ENCODE measurements around the gene GSPT2.

DNA sequence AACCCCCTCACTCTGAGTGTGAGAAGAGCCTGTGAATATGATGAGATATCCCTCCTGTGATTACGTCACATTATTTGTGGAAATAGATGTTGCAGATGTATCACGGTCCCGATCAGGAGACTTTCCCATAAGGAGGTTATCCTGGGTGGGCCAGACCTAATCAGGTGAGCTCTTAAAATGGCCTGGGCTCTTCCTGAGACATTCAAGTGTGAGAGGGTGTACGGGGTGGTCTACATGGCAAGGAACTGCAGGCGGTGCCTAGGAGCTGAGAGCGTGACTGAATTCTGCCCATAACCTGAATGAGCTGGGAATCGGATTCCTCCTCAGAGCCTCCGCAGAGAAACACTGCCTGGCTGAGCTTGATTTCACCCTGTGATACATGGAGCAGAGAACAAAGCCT lies 45.8 kb upstream of the GSPT2 start:
- TF ChIP-seq POLR2A (IDR thresholded peaks at IDR 0.05) (no peak), POLR2AphosphoS5 (IDR thresholded peaks at IDR 0.05) (no peak)
- TF ChIP-seq, protein P1, sequence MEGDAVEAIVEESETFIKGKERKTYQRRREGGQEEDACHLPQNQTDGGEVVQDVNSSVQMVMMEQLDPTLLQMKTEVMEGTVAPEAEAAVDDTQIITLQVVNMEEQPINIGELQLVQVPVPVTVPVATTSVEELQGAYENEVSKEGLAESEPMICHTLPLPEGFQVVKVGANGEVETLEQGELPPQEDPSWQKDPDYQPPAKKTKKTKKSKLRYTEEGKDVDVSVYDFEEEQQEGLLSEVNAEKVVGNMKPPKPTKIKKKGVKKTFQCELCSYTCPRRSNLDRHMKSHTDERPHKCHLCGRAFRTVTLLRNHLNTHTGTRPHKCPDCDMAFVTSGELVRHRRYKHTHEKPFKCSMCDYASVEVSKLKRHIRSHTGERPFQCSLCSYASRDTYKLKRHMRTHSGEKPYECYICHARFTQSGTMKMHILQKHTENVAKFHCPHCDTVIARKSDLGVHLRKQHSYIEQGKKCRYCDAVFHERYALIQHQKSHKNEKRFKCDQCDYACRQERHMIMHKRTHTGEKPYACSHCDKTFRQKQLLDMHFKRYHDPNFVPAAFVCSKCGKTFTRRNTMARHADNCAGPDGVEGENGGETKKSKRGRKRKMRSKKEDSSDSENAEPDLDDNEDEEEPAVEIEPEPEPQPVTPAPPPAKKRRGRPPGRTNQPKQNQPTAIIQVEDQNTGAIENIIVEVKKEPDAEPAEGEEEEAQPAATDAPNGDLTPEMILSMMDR (IDR thresholded peaks at IDR 0.05) = no peak

All from upper lobe of left lung (tissue), 4 donors.